HepG2 (cell line): Measurements from ENCODE around the gene RNASE13. TPM values are rescaled to one million over a fixed set of nuclear protein-coding genes. Genes with fewer than 3 reads are reported as not detected.

Experiments
- EED ChIP-seq: sonication (generic); formaldehyde crosslinking; IDR thresholded peaks from 2 replicates; pipeline ENCODE4 v1.5.0; 2020; ENCODE audit warnings: mild to moderate bottlenecking, missing genetic modification reagents
- FLYWCH1 ChIP-seq: sonication (generic); formaldehyde crosslinking; IDR thresholded peaks from 2 replicates; pipeline ENCODE4 v1.8.1; 2023; ENCODE audit warnings: mild to moderate bottlenecking, missing genetic modification reagents
- FOXA3 ChIP-seq: IDR thresholded peaks from 2 replicates; pipeline ENCODE4 v1.6.1; 2016; ENCODE audit warnings: missing genetic modification reagents, missing compliant biosample characterization
- FOXP1 ChIP-seq, 2 experiments: fragments of 450-650 bp in 1 of 2; IDR thresholded peaks; 2 replicates each; pipeline ENCODE4 v1.6.1; 2017 to 2018; ENCODE audit warnings: antibody characterized with exemption in 1 of 2
- HMGA1 ChIP-seq: sonication (generic); formaldehyde crosslinking; conservative IDR thresholded peaks from 2 replicates; pipeline ENCODE4 v1.4.0; 2020; ENCODE audit warnings: missing genetic modification reagents
- HOXA5 ChIP-seq: sonication (generic); formaldehyde crosslinking; IDR thresholded peaks from 2 replicates; pipeline ENCODE4 v1.4.0; 2020; ENCODE audit warnings: missing genetic modification reagents
- KAT2B ChIP-seq: fragments of 150-350 bp; IDR thresholded peaks from 2 replicates; pipeline ENCODE4 v1.6.1; 2014; ENCODE audit warnings: low read depth, low read length, borderline replicate concordance
- MED1 ChIP-seq: sonication (generic); formaldehyde crosslinking; IDR thresholded peaks from 2 replicates; pipeline ENCODE4 v1.4.0; 2020; ENCODE audit warnings: missing genetic modification reagents
- MTA1 ChIP-seq: sonication (generic); formaldehyde crosslinking; IDR thresholded peaks from 2 replicates; pipeline ENCODE4 v1.4.0; 2020; ENCODE audit warnings: missing genetic modification reagents, mild to moderate bottlenecking, borderline replicate concordance
- NFE2 ChIP-seq: sonication (generic); formaldehyde crosslinking; IDR thresholded peaks from 2 replicates; pipeline ENCODE4 v1.4.0; 2020; ENCODE audit warnings: missing genetic modification reagents
- PRMT3 ChIP-seq: sonication (generic); formaldehyde crosslinking; IDR thresholded peaks from 2 replicates; pipeline ENCODE4 v1.8.1; 2022; ENCODE audit warnings: low read depth, mild to moderate bottlenecking, moderate library complexity, missing genetic modification reagents, borderline replicate concordance
- RBAK ChIP-seq: sonication (generic); formaldehyde crosslinking; IDR thresholded peaks from 2 replicates; pipeline ENCODE4 v1.5.1; 2020; ENCODE audit warnings: mild to moderate bottlenecking, missing genetic modification reagents
- RORA ChIP-seq: sonication (generic); formaldehyde crosslinking; IDR thresholded peaks from 2 replicates; pipeline ENCODE4 v1.5.0; 2020; ENCODE audit warnings: mild to moderate bottlenecking, missing genetic modification reagents, moderate library complexity
- SALL1 ChIP-seq: sonication (generic); formaldehyde crosslinking; IDR thresholded peaks from 2 replicates; pipeline ENCODE4 v1.8.0; 2022; ENCODE audit warnings: mild to moderate bottlenecking, missing genetic modification reagents
- TBP ChIP-seq: sonication (generic); formaldehyde crosslinking; IDR thresholded peaks from 2 replicates; pipeline ENCODE4 v1.5.0; 2020; ENCODE audit warnings: missing genetic modification reagents
- YEATS4 ChIP-seq: sonication (generic); formaldehyde crosslinking; IDR thresholded peaks from 2 replicates; pipeline ENCODE4 v1.4.0; 2020; ENCODE audit warnings: missing genetic modification reagents, borderline replicate concordance
- ZBTB3 ChIP-seq: sonication (generic); formaldehyde crosslinking; IDR thresholded peaks from 2 replicates; pipeline ENCODE4 v1.4.0; 2020; ENCODE audit warnings: low read depth, mild to moderate bottlenecking, moderate library complexity, missing genetic modification reagents, borderline replicate concordance
- ZNF160 ChIP-seq: sonication (generic); formaldehyde crosslinking; IDR thresholded peaks from 2 replicates; pipeline ENCODE4 v1.8.0; 2022; ENCODE audit warnings: mild to moderate bottlenecking, inconsistent platforms, missing genetic modification reagents
- ZNF329 ChIP-seq: sonication (generic); formaldehyde crosslinking; IDR thresholded peaks from 2 replicates; pipeline ENCODE4 v1.9.0; 2021; ENCODE audit warnings: low read depth, mild to moderate bottlenecking, missing genetic modification reagents
- ZNF44 ChIP-seq: sonication (generic); formaldehyde crosslinking; IDR thresholded peaks from 2 replicates; pipeline ENCODE4 v1.5.1; 2020; ENCODE audit warnings: mild to moderate bottlenecking, missing genetic modification reagents
- ZNF616 ChIP-seq: sonication (generic); formaldehyde crosslinking; IDR thresholded peaks from 2 replicates; pipeline ENCODE4 v1.5.0; 2020; ENCODE audit warnings: low read depth, mild to moderate bottlenecking, missing genetic modification reagents
- ZNF619 ChIP-seq: sonication (generic); formaldehyde crosslinking; IDR thresholded peaks from 2 replicates; pipeline ENCODE4 v1.4.0; 2020; ENCODE audit warnings: mild to moderate bottlenecking, missing genetic modification reagents
- polyA plus RNA-seq, 8 experiments: library from polyadenylated mRNA; depleted of rRNA in 3 of 8; stranded (reverse) in 7 of 8; unstranded in 1 of 8; fragments of >200 nt; fragmentation: Illumina TruSeq in 4 of 8; extraction: Trizol in 4 of 8; gene quantifications; 2 replicates each; pipeline versions ENCODE4 v1.2.1 to v1.2.3, GENCODE V29; 2011 to 2016; ENCODE audit warnings: low read depth in 4 of 8, missing spikeins in 1 of 8, mixed read lengths in 1 of 8; ENCODE audit not compliant: insufficient read depth in 1 of 8
- total RNA-seq, 5 experiments: library from RNA; depleted of rRNA; stranded (reverse); fragments of >200 nt; fragmentation: Illumina TruSeq; extraction: Trizol; gene quantifications; 2 replicates each; pipeline ENCODE4 v1.2.3, GENCODE V29; 2016; ENCODE audit warnings: low read depth in 1 of 5
- TF ChIP-seq, protein P1 (sequence below): sonication (generic); formaldehyde crosslinking; IDR thresholded peaks from 2 replicates; pipeline ENCODE4 v1.4.0; 2020; ENCODE audit warnings: missing genetic modification reagents, borderline replicate concordance
- TF ChIP-seq, protein P2 (sequence below): sonication (generic); formaldehyde crosslinking; IDR thresholded peaks from 2 replicates; pipeline ENCODE4 v1.4.0; 2020; ENCODE audit warnings: mild to moderate bottlenecking, missing genetic modification reagents
- TF ChIP-seq, protein P3 (sequence below): sonication (generic); formaldehyde crosslinking; IDR thresholded peaks from 2 replicates; pipeline ENCODE4 v1.4.0; 2020; ENCODE audit warnings: missing genetic modification reagents, borderline replicate concordance

The RNASE13 gene
- total and polyA plus RNA-seq, 2 of the 13 experiments (the other 11 are each of a cell fraction or from before 2014, with no cell fraction given) = 1.0 TPM; not detected in 1

DNA sequence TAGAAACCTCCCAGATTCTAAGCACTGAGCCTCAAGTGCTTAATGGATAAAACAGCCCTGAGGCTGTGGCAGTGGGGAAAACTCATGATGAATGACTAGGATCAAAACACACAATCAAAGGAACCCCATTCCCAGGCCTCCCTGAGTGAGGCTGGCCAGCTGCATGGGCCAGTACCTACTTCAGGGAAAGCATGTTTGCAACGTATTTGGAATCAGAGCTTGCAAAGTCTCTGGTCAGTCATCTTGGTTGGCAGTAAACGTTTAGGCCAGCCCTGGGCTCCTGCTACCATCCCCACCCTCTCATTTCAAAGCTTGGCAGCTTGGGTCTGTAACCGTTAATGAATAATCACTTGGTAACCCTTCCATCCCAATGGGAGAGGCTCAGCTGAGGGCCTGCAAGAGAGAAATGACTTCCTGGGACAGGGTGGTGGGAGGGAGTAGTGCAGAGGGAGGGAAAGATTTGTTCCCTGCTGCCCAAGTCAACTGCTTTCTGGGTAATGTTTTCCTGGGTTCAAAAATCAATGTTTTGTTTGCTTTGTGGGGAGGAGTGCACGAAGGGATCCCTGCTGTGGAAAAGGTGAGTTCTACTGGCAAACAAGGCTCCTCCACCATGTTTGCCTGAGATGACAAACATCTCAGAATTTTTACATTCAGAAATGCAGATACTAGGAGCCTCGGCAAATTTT lies 21.0 kb upstream of the RNASE13 start (continued):
- TF ChIP-seq FLYWCH1 (CRISPR knock-in tag) = no peak
- no peak for TF ChIP-seq FOXP1 (IDR thresholded peaks at IDR 0.05)
- peak; percentile 89 for TF ChIP-seq FOXP1 (CRISPR knock-in tag; IDR thresholded peaks at IDR 0.05)
- TF ChIP-seq MTA1 (CRISPR knock-in tag) = peak; percentile 83
- no peak for TF ChIP-seq ZNF616
- 0 out of 2 replicates have a peak, but pooled peaks have one; percentile 68 for TF ChIP-seq PRMT3 (CRISPR knock-in tag)
- no peak for TF ChIP-seq TBP
- peak; percentile 96 for TF ChIP-seq SALL1 (CRISPR knock-in tag)
- peak; percentile 77 for TF ChIP-seq YEATS4 (CRISPR knock-in tag)
- no peak for TF ChIP-seq ZNF329 (CRISPR knock-in tag)
- 0 out of 2 replicates have a peak, but pooled peaks have one; percentile 8 for TF ChIP-seq KAT2B
- TF ChIP-seq ZNF619 = peak; percentile 83; the same call in 1 of the 2 replicates
- TF ChIP-seq MED1 (CRISPR knock-in tag) = peak; percentile 99
- TF ChIP-seq HMGA1 (CRISPR knock-in tag) = no peak
- no peak; the same call in none of the 2 replicates for TF ChIP-seq ZNF160 (CRISPR knock-in tag)
- TF ChIP-seq NFE2 (CRISPR knock-in tag) = no peak
- TF ChIP-seq HOXA5 (CRISPR knock-in tag) = peak; percentile 70
- TF ChIP-seq FOXA3 = peak; percentile 80
- TF ChIP-seq EED (CRISPR knock-in tag) = no peak
- TF ChIP-seq, protein P1, sequence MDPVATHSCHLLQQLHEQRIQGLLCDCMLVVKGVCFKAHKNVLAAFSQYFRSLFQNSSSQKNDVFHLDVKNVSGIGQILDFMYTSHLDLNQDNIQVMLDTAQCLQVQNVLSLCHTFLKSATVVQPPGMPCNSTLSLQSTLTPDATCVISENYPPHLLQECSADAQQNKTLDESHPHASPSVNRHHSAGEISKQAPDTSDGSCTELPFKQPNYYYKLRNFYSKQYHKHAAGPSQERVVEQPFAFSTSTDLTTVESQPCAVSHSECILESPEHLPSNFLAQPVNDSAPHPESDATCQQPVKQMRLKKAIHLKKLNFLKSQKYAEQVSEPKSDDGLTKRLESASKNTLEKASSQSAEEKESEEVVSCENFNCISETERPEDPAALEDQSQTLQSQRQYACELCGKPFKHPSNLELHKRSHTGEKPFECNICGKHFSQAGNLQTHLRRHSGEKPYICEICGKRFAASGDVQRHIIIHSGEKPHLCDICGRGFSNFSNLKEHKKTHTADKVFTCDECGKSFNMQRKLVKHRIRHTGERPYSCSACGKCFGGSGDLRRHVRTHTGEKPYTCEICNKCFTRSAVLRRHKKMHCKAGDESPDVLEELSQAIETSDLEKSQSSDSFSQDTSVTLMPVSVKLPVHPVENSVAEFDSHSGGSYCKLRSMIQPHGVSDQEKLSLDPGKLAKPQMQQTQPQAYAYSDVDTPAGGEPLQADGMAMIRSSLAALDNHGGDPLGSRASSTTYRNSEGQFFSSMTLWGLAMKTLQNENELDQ = no peak
- TF ChIP-seq, protein P2, sequence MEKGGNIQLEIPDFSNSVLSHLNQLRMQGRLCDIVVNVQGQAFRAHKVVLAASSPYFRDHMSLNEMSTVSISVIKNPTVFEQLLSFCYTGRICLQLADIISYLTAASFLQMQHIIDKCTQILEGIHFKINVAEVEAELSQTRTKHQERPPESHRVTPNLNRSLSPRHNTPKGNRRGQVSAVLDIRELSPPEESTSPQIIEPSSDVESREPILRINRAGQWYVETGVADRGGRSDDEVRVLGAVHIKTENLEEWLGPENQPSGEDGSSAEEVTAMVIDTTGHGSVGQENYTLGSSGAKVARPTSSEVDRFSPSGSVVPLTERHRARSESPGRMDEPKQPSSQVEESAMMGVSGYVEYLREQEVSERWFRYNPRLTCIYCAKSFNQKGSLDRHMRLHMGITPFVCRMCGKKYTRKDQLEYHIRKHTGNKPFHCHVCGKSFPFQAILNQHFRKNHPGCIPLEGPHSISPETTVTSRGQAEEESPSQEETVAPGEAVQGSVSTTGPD (CRISPR knock-in tag) = no peak
- TF ChIP-seq ZBTB3 (CRISPR knock-in tag) = peak; percentile 79
- no peak for TF ChIP-seq RORA
- TF ChIP-seq RBAK (CRISPR knock-in tag) = no peak
- TF ChIP-seq, protein P3, sequence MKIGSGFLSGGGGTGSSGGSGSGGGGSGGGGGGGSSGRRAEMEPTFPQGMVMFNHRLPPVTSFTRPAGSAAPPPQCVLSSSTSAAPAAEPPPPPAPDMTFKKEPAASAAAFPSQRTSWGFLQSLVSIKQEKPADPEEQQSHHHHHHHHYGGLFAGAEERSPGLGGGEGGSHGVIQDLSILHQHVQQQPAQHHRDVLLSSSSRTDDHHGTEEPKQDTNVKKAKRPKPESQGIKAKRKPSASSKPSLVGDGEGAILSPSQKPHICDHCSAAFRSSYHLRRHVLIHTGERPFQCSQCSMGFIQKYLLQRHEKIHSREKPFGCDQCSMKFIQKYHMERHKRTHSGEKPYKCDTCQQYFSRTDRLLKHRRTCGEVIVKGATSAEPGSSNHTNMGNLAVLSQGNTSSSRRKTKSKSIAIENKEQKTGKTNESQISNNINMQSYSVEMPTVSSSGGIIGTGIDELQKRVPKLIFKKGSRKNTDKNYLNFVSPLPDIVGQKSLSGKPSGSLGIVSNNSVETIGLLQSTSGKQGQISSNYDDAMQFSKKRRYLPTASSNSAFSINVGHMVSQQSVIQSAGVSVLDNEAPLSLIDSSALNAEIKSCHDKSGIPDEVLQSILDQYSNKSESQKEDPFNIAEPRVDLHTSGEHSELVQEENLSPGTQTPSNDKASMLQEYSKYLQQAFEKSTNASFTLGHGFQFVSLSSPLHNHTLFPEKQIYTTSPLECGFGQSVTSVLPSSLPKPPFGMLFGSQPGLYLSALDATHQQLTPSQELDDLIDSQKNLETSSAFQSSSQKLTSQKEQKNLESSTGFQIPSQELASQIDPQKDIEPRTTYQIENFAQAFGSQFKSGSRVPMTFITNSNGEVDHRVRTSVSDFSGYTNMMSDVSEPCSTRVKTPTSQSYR (CRISPR knock-in tag) = peak; percentile 53; the same call in 1 of the 2 replicates
- TF ChIP-seq ZNF44 = no peak; the same call in 1 of the 2 replicates
